ENCODE results near the gene FOXA2. TPM values are rescaled to one million over a fixed set of nuclear protein-coding genes. Genes with fewer than 3 reads are reported as not detected.
A peak's percentile ranks its signal among the peaks of the same experiment; 100 is the strongest.

The FOXA2 gene
- not detected for total RNA-seq
- polyA plus RNA-seq, result not detected
- long read RNA-seq, donor 1, result 0 reads
- long read RNA-seq, donor 2, result 0 reads
- long read RNA-seq, donor 3, result 0 reads
- long read RNA-seq, donor 4, result 0 reads

- Histone ChIP-seq H3K27me3 (ENCODE audit: control insufficient read depth, insufficient read depth) (no peaks in the 10 kb centered on the region), H3K4me1 (ENCODE audit: control insufficient read depth, insufficient read depth, low read length) (no peaks in the 10 kb centered on the region), H3K27ac (ENCODE audit: low read length) (no peak within 1 kb of the TSS), H3K9me3 (ENCODE audit: control insufficient read depth, low read length) (no peaks in the 10 kb centered on the region), H3K4me3 (ENCODE audit: low read length) (peak within 1 kb of the TSS; percentile 9)
- intact Hi-C loops (cut with DNase I), result no loop called here
- DNase-seq (no peak), ATAC-seq (peak in 1 of 2 donors; percentile 10)
- 2% methylated on average over 32 of the region's 42 CpGs for WGBS
Observed at GRCh38 chr20:22584522-22584921, at the start of gene FOXA2. Gene FOXA2, minus strand, starts transcription at chr20:22584572. Its CDS starts 294 bp downstream, at chr20:22584278.

- no peaks in the 10 kb centered on the region for H3K9me3 ChIP-seq (ENCODE audit: control insufficient read depth, low read length)
- DNase-seq (no peak), ATAC-seq (no peak)
- 45% methylated on average over 6 of the region's 6 CpGs for WGBS
- H3K4me3 ChIP-seq (ENCODE audit: low read length), result no peak overlapping the region
- intact Hi-C loops (cut with DNase I), result no loop called here
- no peaks in the 10 kb centered on the region for H3K4me1 ChIP-seq (ENCODE audit: control insufficient read depth, insufficient read depth, low read length)
- no peaks in the 10 kb centered on the region for H3K27me3 ChIP-seq (ENCODE audit: control insufficient read depth, insufficient read depth)
- no peak overlapping the region for H3K27ac ChIP-seq (ENCODE audit: low read length)
Observed at GRCh38 chr20:22630701-22631100, 46.3 kb upstream of the FOXA2 start.

- no peaks in the 10 kb centered on the region for H3K27me3 ChIP-seq (ENCODE audit: control insufficient read depth, insufficient read depth)
- no peak for ATAC-seq
Observed at GRCh38 chr20:22629927-22630326, 45.6 kb upstream of the FOXA2 start.

GRCh38 chr20:22629447-22629846 is 45.1 kb upstream of the FOXA2 start:
- Histone ChIP-seq H3K27ac (ENCODE audit: low read length) (no peak overlapping the region), H3K4me1 (ENCODE audit: control insufficient read depth, insufficient read depth, low read length) (no peaks in the 10 kb centered on the region), H3K27me3 (ENCODE audit: control insufficient read depth, insufficient read depth) (no peaks in the 10 kb centered on the region), H3K4me3 (ENCODE audit: low read length) (no peak overlapping the region), H3K9me3 (ENCODE audit: control insufficient read depth, low read length) (no peaks in the 10 kb centered on the region)
- WGBS, result 56% methylated on average over 3 of the region's 3 CpGs
- ATAC-seq (no peak), DNase-seq (no peak)
- intact Hi-C loops (cut with DNase I), result no loop called here

More at GRCh38 chr20:22629927-22630326, 45.6 kb upstream of the FOXA2 start:
- no peaks in the 10 kb centered on the region for H3K9me3 ChIP-seq (ENCODE audit: control insufficient read depth, low read length)
- intact Hi-C loops (cut with DNase I), result no loop called here
- no peak overlapping the region for H3K27ac ChIP-seq (ENCODE audit: low read length)
- H3K4me3 ChIP-seq (ENCODE audit: low read length), result no peak overlapping the region
- no peak for DNase-seq
- H3K4me1 ChIP-seq (ENCODE audit: control insufficient read depth, insufficient read depth, low read length), result no peaks in the 10 kb centered on the region
- WGBS, result 74% methylated on average over 2 of the region's 2 CpGs

GRCh38 chr20:22626496-22626895 is 42.1 kb upstream of the FOXA2 start:
- Histone ChIP-seq H3K4me3 (ENCODE audit: low read length) (no peak overlapping the region), H3K4me1 (ENCODE audit: control insufficient read depth, insufficient read depth, low read length) (no peaks in the 10 kb centered on the region), H3K9me3 (ENCODE audit: control insufficient read depth, low read length) (no peaks in the 10 kb centered on the region), H3K27me3 (ENCODE audit: control insufficient read depth, insufficient read depth) (no peaks in the 10 kb centered on the region), H3K27ac (ENCODE audit: low read length) (no peak overlapping the region)
- ATAC-seq, result no peak
- intact Hi-C loops (cut with DNase I), result no loop called here
- no peak for DNase-seq
- WGBS, result 45% methylated on average over 1 of the region's 1 CpG

GRCh38 chr20:22623211-22623610 is 38.8 kb upstream of the FOXA2 start:
- 81% methylated on average over 6 of the region's 6 CpGs for WGBS
- ATAC-seq, result no peak

GRCh38 chr20:22620342-22620741 is 36.0 kb upstream of the FOXA2 start:
- Histone ChIP-seq H3K9me3 (ENCODE audit: control insufficient read depth, low read length) (no peaks in the 10 kb centered on the region), H3K4me1 (ENCODE audit: control insufficient read depth, insufficient read depth, low read length) (no peaks in the 10 kb centered on the region), H3K27ac (ENCODE audit: low read length) (no peak overlapping the region), H3K27me3 (ENCODE audit: control insufficient read depth, insufficient read depth) (no peaks in the 10 kb centered on the region), H3K4me3 (ENCODE audit: low read length) (no peak overlapping the region)
- intact Hi-C loops (cut with DNase I), result no loop called here
- DNase-seq (no peak), ATAC-seq (no peak)
- WGBS, result 54% methylated on average over 9 of the region's 9 CpGs

More at GRCh38 chr20:22623211-22623610, 38.8 kb upstream of the FOXA2 start:
- DNase-seq, result no peak
- Histone ChIP-seq H3K9me3 (ENCODE audit: control insufficient read depth, low read length) (no peaks in the 10 kb centered on the region), H3K27me3 (ENCODE audit: control insufficient read depth, insufficient read depth) (no peaks in the 10 kb centered on the region), H3K4me3 (ENCODE audit: low read length) (no peak overlapping the region), H3K4me1 (ENCODE audit: control insufficient read depth, insufficient read depth, low read length) (no peaks in the 10 kb centered on the region), H3K27ac (ENCODE audit: low read length) (no peak overlapping the region)
- intact Hi-C loops (cut with DNase I), result no loop called here

GRCh38 chr20:22619806-22620205 is 35.4 kb upstream of the FOXA2 start:
- WGBS, result 49% methylated on average over 6 of the region's 6 CpGs
- no peaks in the 10 kb centered on the region for H3K9me3 ChIP-seq (ENCODE audit: control insufficient read depth, low read length)

GRCh38 chr20:22619272-22619671 is 34.9 kb upstream of the FOXA2 start:
- intact Hi-C loops (cut with DNase I), result no loop called here
- Histone ChIP-seq H3K4me3 (ENCODE audit: low read length) (no peak overlapping the region), H3K9me3 (ENCODE audit: control insufficient read depth, low read length) (no peaks in the 10 kb centered on the region), H3K27ac (ENCODE audit: low read length) (no peak overlapping the region), H3K27me3 (ENCODE audit: control insufficient read depth, insufficient read depth) (no peaks in the 10 kb centered on the region), H3K4me1 (ENCODE audit: control insufficient read depth, insufficient read depth, low read length) (no peaks in the 10 kb centered on the region)
- no peak for DNase-seq
- WGBS, result 36% methylated on average over 2 of the region's 2 CpGs
- no peak for ATAC-seq

More at GRCh38 chr20:22619806-22620205, 35.4 kb upstream of the FOXA2 start:
- Histone ChIP-seq H3K27ac (ENCODE audit: low read length) (no peak overlapping the region), H3K27me3 (ENCODE audit: control insufficient read depth, insufficient read depth) (no peaks in the 10 kb centered on the region), H3K4me3 (ENCODE audit: low read length) (no peak overlapping the region), H3K4me1 (ENCODE audit: control insufficient read depth, insufficient read depth, low read length) (no peaks in the 10 kb centered on the region)
- ATAC-seq, result no peak
- intact Hi-C loops (cut with DNase I), result no loop called here
- DNase-seq, result no peak

- peak; percentile 76 to 87 for ATAC-seq
- no peaks in the 10 kb centered on the region for H3K9me3 ChIP-seq (ENCODE audit: control insufficient read depth, low read length)
- H3K4me1 ChIP-seq (ENCODE audit: control insufficient read depth, insufficient read depth, low read length), result no peaks in the 10 kb centered on the region
- 20% methylated on average over 3 of the region's 3 CpGs for WGBS
- H3K27ac ChIP-seq (ENCODE audit: low read length), result no peak overlapping the region
- no peak for DNase-seq
- H3K27me3 ChIP-seq (ENCODE audit: control insufficient read depth, insufficient read depth), result no peaks in the 10 kb centered on the region
- intact Hi-C loops (cut with DNase I), result no loop called here
- no peak overlapping the region for H3K4me3 ChIP-seq (ENCODE audit: low read length)
Observed at GRCh38 chr20:22617160-22617559, 32.8 kb upstream of the FOXA2 start.

- H3K9me3 ChIP-seq (ENCODE audit: control insufficient read depth, low read length), result no peaks in the 10 kb centered on the region
- H3K27me3 ChIP-seq (ENCODE audit: control insufficient read depth, insufficient read depth), result peaks cover 4% of the 10 kb centered on the region
- H3K4me1 ChIP-seq (ENCODE audit: control insufficient read depth, insufficient read depth, low read length), result no peaks in the 10 kb centered on the region
- DNase-seq (no peak), ATAC-seq (no peak)
- H3K4me3 ChIP-seq (ENCODE audit: low read length), result no peak overlapping the region
- no peak overlapping the region for H3K27ac ChIP-seq (ENCODE audit: low read length)
- 44% methylated on average over 3 of the region's 3 CpGs for WGBS
- intact Hi-C loops (cut with DNase I), result no loop called here
Observed at GRCh38 chr20:22616551-22616950, 32.2 kb upstream of the FOXA2 start.

GRCh38 chr20:22615425-22615824 is 31.1 kb upstream of the FOXA2 start:
- WGBS, result 84% methylated on average over 6 of the region's 6 CpGs
- ATAC-seq, result no peak
- no peaks in the 10 kb centered on the region for H3K9me3 ChIP-seq (ENCODE audit: control insufficient read depth, low read length)
- H3K27ac ChIP-seq (ENCODE audit: low read length), result no peak overlapping the region
- DNase-seq, result no peak
- no peak overlapping the region for H3K4me3 ChIP-seq (ENCODE audit: low read length)
- intact Hi-C loops (cut with DNase I), result no loop called here
- no peaks in the 10 kb centered on the region for H3K4me1 ChIP-seq (ENCODE audit: control insufficient read depth, insufficient read depth, low read length)
- H3K27me3 ChIP-seq (ENCODE audit: control insufficient read depth, insufficient read depth), result peaks cover 4% of the 10 kb centered on the region
